Astrocyte (in vitro differentiated cells and primary cell): ENCODE measurements around the gene SH2B2. TPM values are rescaled to one million over a fixed set of nuclear protein-coding genes. Genes with fewer than 3 reads are reported as not detected.

Experiments used
- DNase-seq: peaks from one replicate; pipeline ENCODE4 v3.0.0-alpha.2; 2010; ENCODE audit warnings: low read depth
- FAIRE-seq: peaks from 2 replicates; lab custom pipeline; 2011; peaks lifted over from hg19 to GRCh38; lab: Jason Lieb, UNC
- H2AFZ ChIP-seq: 2 replicates; pipeline ENCODE4 v1.6.0; 2012; ENCODE audit warnings: low read depth, low read length, inconsistent platforms
- H3K27ac ChIP-seq: 2 replicates; pipeline ENCODE4 v1.5.1; 2011; ENCODE audit warnings: low read depth, low read length, inconsistent platforms
- H3K27me3 ChIP-seq: 2 replicates; pipeline ENCODE4 v1.6.0; 2011; ENCODE audit warnings: low read length, inconsistent platforms; ENCODE audit not compliant: insufficient read depth
- H3K36me3 ChIP-seq: 2 replicates; pipeline ENCODE4 v1.5.1; 2011; ENCODE audit warnings: low read length, inconsistent platforms; ENCODE audit not compliant: insufficient read depth
- H3K4me1 ChIP-seq: 2 replicates; pipeline ENCODE4 v1.5.1; 2011; ENCODE audit warnings: low read length, inconsistent platforms; ENCODE audit not compliant: insufficient read depth
- H3K4me2 ChIP-seq: 2 replicates; pipeline ENCODE4 v1.6.0; 2012; ENCODE audit warnings: low read length, inconsistent platforms
- H3K4me3 ChIP-seq: 2 replicates; pipeline ENCODE4 v1.5.1; 2011; ENCODE audit warnings: low read depth, mild to moderate bottlenecking, low read length, inconsistent platforms; ENCODE audit not compliant: insufficient read depth
- H3K79me2 ChIP-seq: 2 replicates; pipeline ENCODE4 v1.6.0; 2012; ENCODE audit warnings: mild to moderate bottlenecking, low read length, inconsistent platforms; ENCODE audit not compliant: insufficient read depth
- H3K9ac ChIP-seq: 2 replicates; pipeline ENCODE4 v1.6.0; 2012; ENCODE audit warnings: mild to moderate bottlenecking, low read length, inconsistent platforms
- H3K9me3 ChIP-seq: 2 replicates; pipeline ENCODE4 v1.5.1; 2012; ENCODE audit warnings: low read depth, mild to moderate bottlenecking, low read length, inconsistent platforms; ENCODE audit not compliant: insufficient read depth
- H4K20me1 ChIP-seq: 2 replicates; pipeline ENCODE4 v1.6.0; 2012; ENCODE audit warnings: low read length, inconsistent platforms; ENCODE audit not compliant: insufficient read depth
- H3K27ac Mint-ChIP-seq: one replicate; pipeline ENCODE4 v1.8.0; 2021; ENCODE audit warnings: mild to moderate bottlenecking, mixed read lengths; ENCODE audit not compliant: unreplicated experiment
- H3K27me3 Mint-ChIP-seq: one replicate; pipeline ENCODE4 v1.8.0; 2021; ENCODE audit warnings: low read depth, mixed read lengths; ENCODE audit not compliant: unreplicated experiment
- H3K36me3 Mint-ChIP-seq: one replicate; pipeline ENCODE4 v1.8.0; 2021; ENCODE audit warnings: low read depth, mixed read lengths; ENCODE audit not compliant: unreplicated experiment
- H3K4me1 Mint-ChIP-seq: one replicate; pipeline ENCODE4 v1.8.0; 2021; ENCODE audit warnings: low read depth, mixed read lengths; ENCODE audit not compliant: unreplicated experiment
- H3K4me3 Mint-ChIP-seq: one replicate; pipeline ENCODE4 v1.8.0; 2021; ENCODE audit warnings: mild to moderate bottlenecking, moderate library complexity, mixed read lengths; ENCODE audit not compliant: unreplicated experiment
- H3K9me3 Mint-ChIP-seq: one replicate; pipeline ENCODE4 v1.8.0; 2021; ENCODE audit warnings: mild to moderate bottlenecking, mixed read lengths; ENCODE audit not compliant: unreplicated experiment
- EZH2 ChIP-seq: IDR thresholded peaks from 2 replicates; pipeline ENCODE4 v1.6.1; 2012; ENCODE audit warnings: mild to moderate bottlenecking, low read length, inconsistent platforms; ENCODE audit not compliant: insufficient read depth
- total RNA-seq: library from RNA; stranded (reverse); gene quantifications from 2 replicates; pipeline ENCODE4 v1.2.1, GENCODE V29; 2021
- TF ChIP-seq, protein P1 (sequence below): IDR thresholded peaks from 2 replicates; pipeline ENCODE4 v1.5.1; 2011; ENCODE audit warnings: low read depth, mild to moderate bottlenecking, inconsistent platforms, low read length, moderate library complexity; ENCODE audit not compliant: insufficient read depth

The SH2B2 gene
- total RNA-seq, 1 donor from 2014 or later: 5.6 TPM

DNA sequence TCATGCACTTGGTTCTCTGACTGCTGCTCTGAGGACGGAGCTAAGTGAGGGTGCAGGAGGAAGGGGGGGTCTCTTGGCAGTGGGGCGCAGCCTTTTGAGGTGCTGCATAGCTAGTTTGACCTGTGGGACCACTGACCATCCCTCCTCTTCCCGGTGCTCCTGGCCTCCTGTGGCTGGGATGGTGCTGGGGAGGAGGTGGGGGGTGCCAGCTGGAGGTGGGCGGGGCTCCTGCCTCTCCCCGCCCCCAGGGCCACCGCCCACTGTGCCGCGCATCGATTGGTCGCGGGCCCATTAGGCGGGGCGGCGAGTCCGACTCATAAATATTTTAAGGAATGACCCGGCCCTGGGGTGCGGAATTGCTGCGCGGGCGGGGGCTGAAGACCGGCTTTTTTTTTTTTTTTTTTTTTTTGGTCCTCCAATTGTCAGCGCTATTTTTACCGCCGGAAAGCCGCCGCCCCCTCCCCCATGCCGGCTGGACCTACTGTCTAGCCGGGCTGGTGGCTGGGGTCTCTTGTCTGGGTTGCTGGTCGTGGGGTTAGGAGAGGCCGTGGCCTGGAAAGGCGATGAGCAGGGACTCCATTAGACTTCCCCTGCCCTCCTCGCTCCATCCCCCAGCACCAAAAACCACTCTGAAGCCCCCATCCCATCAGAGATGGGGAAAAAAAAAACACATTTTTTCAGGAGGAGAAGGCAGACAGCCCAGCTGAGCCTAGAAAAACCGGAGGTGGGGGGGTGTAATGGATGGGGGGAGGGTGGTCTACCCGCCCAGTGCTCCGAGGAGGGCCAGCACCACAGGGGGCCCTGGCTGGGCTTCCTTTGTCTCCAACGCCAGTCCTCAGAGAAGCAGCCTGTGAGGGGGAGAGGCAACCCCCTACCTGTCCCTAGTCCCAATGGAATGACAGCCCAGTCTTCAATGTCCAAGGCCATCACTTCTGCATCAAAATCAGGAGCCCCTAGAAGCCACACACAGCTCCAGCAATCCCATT, 6.4 kb downstream of the SH2B2 start:
- Histone ChIP-seq H3K27me3 (peaks cover 8% of the 10 kb centered on the region), H3K4me2 (peak overlapping the region; percentile 5), H2AFZ (no peak overlapping the region), H3K9me3 (no peaks in the 10 kb centered on the region), H4K20me1 (peaks cover 16% of the 10 kb centered on the region), H3K79me2 (no peaks in the 10 kb centered on the region), H3K27ac (no peak overlapping the region), H3K9ac (no peak overlapping the region), H3K4me1 (peaks cover 13% of the 10 kb centered on the region), H3K36me3 (no peaks in the 10 kb centered on the region), H3K4me3 (no peak overlapping the region)
- TF ChIP-seq, protein P1, sequence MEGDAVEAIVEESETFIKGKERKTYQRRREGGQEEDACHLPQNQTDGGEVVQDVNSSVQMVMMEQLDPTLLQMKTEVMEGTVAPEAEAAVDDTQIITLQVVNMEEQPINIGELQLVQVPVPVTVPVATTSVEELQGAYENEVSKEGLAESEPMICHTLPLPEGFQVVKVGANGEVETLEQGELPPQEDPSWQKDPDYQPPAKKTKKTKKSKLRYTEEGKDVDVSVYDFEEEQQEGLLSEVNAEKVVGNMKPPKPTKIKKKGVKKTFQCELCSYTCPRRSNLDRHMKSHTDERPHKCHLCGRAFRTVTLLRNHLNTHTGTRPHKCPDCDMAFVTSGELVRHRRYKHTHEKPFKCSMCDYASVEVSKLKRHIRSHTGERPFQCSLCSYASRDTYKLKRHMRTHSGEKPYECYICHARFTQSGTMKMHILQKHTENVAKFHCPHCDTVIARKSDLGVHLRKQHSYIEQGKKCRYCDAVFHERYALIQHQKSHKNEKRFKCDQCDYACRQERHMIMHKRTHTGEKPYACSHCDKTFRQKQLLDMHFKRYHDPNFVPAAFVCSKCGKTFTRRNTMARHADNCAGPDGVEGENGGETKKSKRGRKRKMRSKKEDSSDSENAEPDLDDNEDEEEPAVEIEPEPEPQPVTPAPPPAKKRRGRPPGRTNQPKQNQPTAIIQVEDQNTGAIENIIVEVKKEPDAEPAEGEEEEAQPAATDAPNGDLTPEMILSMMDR: no peak
- no peak for TF ChIP-seq EZH2
- no peak for FAIRE-seq
- no peak overlapping the region for H3K4me3 Mint-ChIP-seq
- DNase-seq: no peak
- peaks cover 3% of the 10 kb centered on the region for H3K36me3 Mint-ChIP-seq
- peaks cover 6% of the 10 kb centered on the region for H3K4me1 Mint-ChIP-seq
- peak overlapping the region; percentile 34 for H3K27ac Mint-ChIP-seq
- H3K27me3 Mint-ChIP-seq: peaks cover 28% of the 10 kb centered on the region
- H3K9me3 Mint-ChIP-seq: no peaks in the 10 kb centered on the region

DNA sequence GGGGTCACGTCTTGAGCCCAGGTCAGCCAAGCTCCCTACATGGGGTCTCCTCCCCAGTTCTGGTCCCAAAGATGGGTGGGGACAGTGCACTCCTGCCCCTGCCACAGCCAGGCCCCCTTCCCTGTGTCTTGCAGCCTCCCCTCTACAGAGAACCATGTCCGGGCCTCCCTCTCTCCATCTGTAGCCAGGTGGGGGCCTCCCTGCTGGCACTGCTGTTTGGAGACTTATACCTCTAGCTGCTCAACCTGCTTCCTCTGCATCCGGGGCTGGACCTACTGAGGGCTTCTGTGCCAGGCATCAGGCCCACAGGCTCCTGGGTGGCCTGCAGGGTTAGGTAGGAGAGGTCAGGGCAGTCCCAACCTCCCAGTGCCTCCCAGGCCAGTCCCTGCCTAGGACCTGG, 7.9 kb downstream of the SH2B2 start:
- H3K9ac ChIP-seq: no peak overlapping the region
- peaks cover 9% of the 10 kb centered on the region for H3K27me3 ChIP-seq
- DNase-seq: no peak
- no peaks in the 10 kb centered on the region for H3K36me3 ChIP-seq
- peaks cover 7% of the 10 kb centered on the region for H3K4me1 ChIP-seq
- no peak overlapping the region for H3K27ac ChIP-seq
- no peaks in the 10 kb centered on the region for H3K9me3 ChIP-seq
- H3K79me2 ChIP-seq: no peaks in the 10 kb centered on the region
- H3K36me3 Mint-ChIP-seq: peaks cover 3% of the 10 kb centered on the region
- H3K4me3 Mint-ChIP-seq: no peak overlapping the region
- H3K27ac Mint-ChIP-seq: no peak overlapping the region
- TF ChIP-seq, protein P1: no peak
- TF ChIP-seq EZH2: no peak
- FAIRE-seq: no peak
- no peak overlapping the region for H3K4me2 ChIP-seq
- H3K4me3 ChIP-seq: no peak overlapping the region
- H3K9me3 Mint-ChIP-seq: no peaks in the 10 kb centered on the region
- H2AFZ ChIP-seq: no peak overlapping the region
- peaks cover under 1% of the 10 kb centered on the region for H4K20me1 ChIP-seq
- peaks cover 28% of the 10 kb centered on the region for H3K27me3 Mint-ChIP-seq
- H3K4me1 Mint-ChIP-seq: peaks cover 6% of the 10 kb centered on the region
